D721Med (cell line): ENCODE measurements around the gene COL6A3.

Source experiments
- DNase-seq: peaks from one replicate; pipeline ENCODE4 v3.0.0; 2011; ENCODE audit warnings: low spot score; ENCODE audit not compliant: insufficient read length
- FAIRE-seq: peaks from 2 replicates; lab custom pipeline; 2011; peaks lifted over from hg19 to GRCh38; lab: Jason Lieb, UNC
- CTCF ChIP-seq: IDR thresholded peaks from 2 replicates; pipeline ENCODE4 v1.5.1; 2012; ENCODE audit warnings: mild to moderate bottlenecking, control low read depth; ENCODE audit not compliant: insufficient read depth; ENCODE audit errors: missing control alignments

The COL6A3 gene

GRCh38 chr2:237345891-237346640 is 67.9 kb downstream of the COL6A3 start:
- TF ChIP-seq CTCF, result no peak
- DNase-seq, result no peak

GRCh38 chr2:237345411-237345810 is 68.6 kb downstream of the COL6A3 start:
- DNase-seq (no peak), FAIRE-seq (no peak)
- TF ChIP-seq CTCF, result no peak

More at GRCh38 chr2:237345891-237346640, 67.9 kb downstream of the COL6A3 start:
- no peak for FAIRE-seq

- DNase-seq (no peak), FAIRE-seq (no peak)
- TF ChIP-seq CTCF, result no peak
These were observed 69.0 kb downstream of the COL6A3 start for GRCh38 chr2:237344942-237345341.

- no peak for TF ChIP-seq CTCF
- FAIRE-seq (no peak), DNase-seq (no peak)
These were observed 70.0 kb downstream of the COL6A3 start for GRCh38 chr2:237343993-237344392.

- DNase-seq (no peak), FAIRE-seq (no peak)
- no peak for TF ChIP-seq CTCF
These were observed 72.1 kb downstream of the COL6A3 start for GRCh38 chr2:237341872-237342271.

- FAIRE-seq (no peak), DNase-seq (no peak)
- TF ChIP-seq CTCF, result no peak
These were observed 76.4 kb downstream of the COL6A3 start for GRCh38 chr2:237337586-237337985.

GRCh38 chr2:237336131-237336530 is 77.8 kb downstream of the COL6A3 start:
- FAIRE-seq (no peak), DNase-seq (no peak)

More at GRCh38 chr2:237336131-237336530, 77.8 kb downstream of the COL6A3 start:
- TF ChIP-seq CTCF, result no peak
